Neuron (in vitro differentiated cells): ENCODE measurements around the gene SLC6A4.

Experiments
- H2AFZ ChIP-seq: one replicate; pipeline ENCODE4 v1.6.1; 2013; ENCODE audit warnings: low read depth, mild to moderate bottlenecking, inconsistent platforms, low read length, moderate library complexity
- H3K27me3 ChIP-seq: one replicate; pipeline ENCODE4 v1.6.1; 2013; ENCODE audit warnings: low read length; ENCODE audit not compliant: insufficient read depth
- H3K36me3 ChIP-seq: one replicate; pipeline ENCODE4 v1.6.1; 2013; ENCODE audit warnings: low read length; ENCODE audit not compliant: insufficient read depth
- H3K4me1 ChIP-seq: one replicate; pipeline ENCODE4 v1.6.1; 2013; ENCODE audit warnings: low read length; ENCODE audit not compliant: insufficient read depth
- H3K4me3 ChIP-seq: 2 replicates; pipeline ENCODE4 v1.5.1; 2013; ENCODE audit warnings: mild to moderate bottlenecking, low read length, moderate library complexity
- H3K9me3 ChIP-seq: one replicate; pipeline ENCODE4 v1.6.1; 2013; ENCODE audit warnings: low read length

The SLC6A4 gene

DNA sequence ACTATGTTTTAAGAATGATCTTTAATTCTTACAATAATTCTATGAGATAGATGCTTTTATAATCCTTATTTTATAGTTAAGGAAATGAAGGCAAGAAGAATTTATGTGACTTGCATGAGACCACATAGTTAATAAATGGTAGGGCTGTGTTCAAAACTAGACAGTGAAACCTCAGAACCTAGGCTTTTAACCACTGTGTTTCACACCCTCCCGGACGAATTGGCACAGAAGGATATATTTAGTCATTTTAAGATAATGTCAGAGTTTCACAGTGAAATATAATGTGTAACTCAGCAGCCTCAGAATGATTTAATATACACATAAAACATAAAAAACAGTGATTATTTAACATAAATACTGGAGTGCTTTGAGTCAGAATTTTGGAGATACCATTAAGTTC is 61.8 kb downstream of the SLC6A4 start:
- H3K36me3 ChIP-seq = peaks cover 52% of the 10 kb centered on the region

DNA sequence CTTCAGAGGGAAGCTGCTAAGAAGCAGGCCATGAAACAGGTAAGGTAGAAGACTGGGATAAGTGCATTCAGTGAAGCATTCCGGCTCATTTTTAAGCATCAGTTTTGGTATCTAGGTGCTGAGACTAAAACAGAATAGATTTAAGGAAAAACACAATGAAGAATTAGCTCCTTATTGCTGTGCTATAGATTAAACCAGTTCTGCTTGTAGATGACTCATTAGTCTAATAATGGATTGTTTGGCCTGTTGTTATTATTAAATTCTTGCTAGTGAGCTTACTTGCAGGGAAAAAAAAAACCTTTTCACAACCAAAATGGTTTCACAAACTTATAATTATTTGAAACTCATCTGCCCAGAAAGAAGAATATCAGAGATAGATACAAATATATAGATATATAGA is 62.9 kb downstream of the SLC6A4 start:
- Histone ChIP-seq H3K4me1 (no peaks in the 10 kb centered on the region), H3K36me3 (peaks cover 45% of the 10 kb centered on the region), H2AFZ (no peak overlapping the region), H3K27me3 (no peaks in the 10 kb centered on the region), H3K9me3 (no peaks in the 10 kb centered on the region), H3K4me3 (no peak overlapping the region)

More for the DNA sequence above, 61.8 kb downstream of the SLC6A4 start:
- no peaks in the 10 kb centered on the region for H3K9me3 ChIP-seq
- H3K4me1 ChIP-seq = no peaks in the 10 kb centered on the region
- no peak overlapping the region for H2AFZ ChIP-seq
- no peak overlapping the region for H3K4me3 ChIP-seq
- no peaks in the 10 kb centered on the region for H3K27me3 ChIP-seq

- Histone ChIP-seq H3K36me3 (peaks cover 37% of the 10 kb centered on the region), H2AFZ (no peak overlapping the region), H3K9me3 (no peaks in the 10 kb centered on the region), H3K4me3 (no peak overlapping the region), H3K27me3 (no peaks in the 10 kb centered on the region), H3K4me1 (no peaks in the 10 kb centered on the region)
Observed at GRCh38 chr17:30170415-30170987, 65.0 kb downstream of the SLC6A4 start.

- Histone ChIP-seq H3K9me3 (no peaks in the 10 kb centered on the region), H2AFZ (no peak overlapping the region), H3K27me3 (no peaks in the 10 kb centered on the region), H3K36me3 (peaks cover 14% of the 10 kb centered on the region), H3K4me3 (no peak overlapping the region), H3K4me1 (no peaks in the 10 kb centered on the region)
Observed at GRCh38 chr17:30165960-30166359, 69.5 kb downstream of the SLC6A4 start.

DNA sequence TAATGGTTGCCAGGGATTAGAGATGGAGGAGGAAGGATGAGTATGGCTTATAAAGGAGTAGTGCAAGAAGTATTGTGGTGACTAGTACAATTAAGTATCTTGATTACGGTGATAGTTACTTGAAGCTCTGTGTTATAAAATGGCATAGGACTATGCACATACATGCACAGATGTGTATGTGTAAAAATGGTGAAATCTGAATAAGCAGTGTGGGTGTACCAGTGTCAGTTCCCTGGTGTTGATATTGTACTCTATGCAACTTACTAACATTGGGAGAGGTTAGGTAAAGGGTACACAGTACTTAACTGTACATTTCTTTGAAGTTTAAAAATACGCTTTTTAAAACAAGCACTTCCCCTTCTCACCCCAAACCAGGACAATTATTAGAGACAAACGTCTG is 70.3 kb downstream of the SLC6A4 start:
- Histone ChIP-seq H3K36me3 (peaks cover 8% of the 10 kb centered on the region), H2AFZ (no peak overlapping the region), H3K4me1 (no peaks in the 10 kb centered on the region), H3K4me3 (no peak overlapping the region), H3K9me3 (peaks cover 4% of the 10 kb centered on the region), H3K27me3 (no peaks in the 10 kb centered on the region)

- no peak overlapping the region for H3K4me3 ChIP-seq
- no peaks in the 10 kb centered on the region for H3K27me3 ChIP-seq
- H2AFZ ChIP-seq = no peak overlapping the region
- H3K9me3 ChIP-seq = peaks cover 7% of the 10 kb centered on the region
- no peaks in the 10 kb centered on the region for H3K4me1 ChIP-seq
- peaks cover 11% of the 10 kb centered on the region for H3K36me3 ChIP-seq
Observed at GRCh38 chr17:30164531-30164930, 71.0 kb downstream of the SLC6A4 start.

GRCh38 chr17:30161601-30162000 is 73.9 kb downstream of the SLC6A4 start:
- Histone ChIP-seq H3K36me3 (peaks cover 17% of the 10 kb centered on the region), H2AFZ (no peak overlapping the region), H3K9me3 (peaks cover 8% of the 10 kb centered on the region), H3K27me3 (no peaks in the 10 kb centered on the region), H3K4me3 (no peak overlapping the region), H3K4me1 (no peaks in the 10 kb centered on the region)

GRCh38 chr17:30160419-30161172 is 74.9 kb downstream of the SLC6A4 start:
- H3K36me3 ChIP-seq = peaks cover 21% of the 10 kb centered on the region
- H2AFZ ChIP-seq = no peak overlapping the region

GRCh38 chr17:30158896-30159625 is 76.4 kb downstream of the SLC6A4 start:
- Histone ChIP-seq H3K36me3 (peaks cover 24% of the 10 kb centered on the region), H2AFZ (no peak overlapping the region), H3K4me1 (no peaks in the 10 kb centered on the region), H3K9me3 (peaks cover 8% of the 10 kb centered on the region), H3K27me3 (no peaks in the 10 kb centered on the region), H3K4me3 (no peak overlapping the region)

More at GRCh38 chr17:30160419-30161172, 74.9 kb downstream of the SLC6A4 start:
- H3K4me3 ChIP-seq = no peak overlapping the region
- H3K27me3 ChIP-seq = no peaks in the 10 kb centered on the region
- peaks cover 8% of the 10 kb centered on the region for H3K9me3 ChIP-seq
- H3K4me1 ChIP-seq = no peaks in the 10 kb centered on the region

- no peaks in the 10 kb centered on the region for H3K4me1 ChIP-seq
- H3K27me3 ChIP-seq = no peaks in the 10 kb centered on the region
- H3K36me3 ChIP-seq = peaks cover 35% of the 10 kb centered on the region
- H3K9me3 ChIP-seq = peaks cover 5% of the 10 kb centered on the region
- no peak overlapping the region for H2AFZ ChIP-seq
- no peak overlapping the region for H3K4me3 ChIP-seq
Observed at GRCh38 chr17:30155389-30155788, 80.1 kb downstream of the SLC6A4 start.

DNA sequence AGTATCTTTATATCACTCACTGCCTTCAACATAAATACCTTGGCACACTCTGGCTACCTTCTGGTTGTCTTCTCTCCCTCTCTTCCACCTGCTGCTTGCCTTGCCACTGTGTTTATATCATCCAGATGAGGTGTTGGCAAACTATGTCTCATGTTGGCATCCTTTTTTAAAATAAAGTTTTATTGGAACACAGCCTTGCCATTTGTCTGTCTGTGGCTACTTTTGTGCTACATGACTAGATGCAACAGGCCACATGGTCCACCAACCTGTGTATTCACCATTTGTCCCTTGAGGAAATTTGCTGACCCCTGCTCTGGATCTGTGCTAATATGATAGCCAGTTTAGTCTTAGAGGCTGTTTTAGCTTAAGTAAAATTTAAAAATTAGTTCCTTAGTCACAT is 82.0 kb downstream of the SLC6A4 start:
- H3K4me1 ChIP-seq = no peaks in the 10 kb centered on the region
- no peak overlapping the region for H3K4me3 ChIP-seq
- H3K27me3 ChIP-seq = no peaks in the 10 kb centered on the region
- peaks cover 33% of the 10 kb centered on the region for H3K36me3 ChIP-seq
- no peak overlapping the region for H2AFZ ChIP-seq
- no peaks in the 10 kb centered on the region for H3K9me3 ChIP-seq

- H3K4me1 ChIP-seq = no peaks in the 10 kb centered on the region
- H3K9me3 ChIP-seq = no peaks in the 10 kb centered on the region
- H3K4me3 ChIP-seq = no peak overlapping the region
- no peak overlapping the region for H2AFZ ChIP-seq
- no peaks in the 10 kb centered on the region for H3K27me3 ChIP-seq
- peaks cover 24% of the 10 kb centered on the region for H3K36me3 ChIP-seq
Observed at GRCh38 chr17:30151471-30151870, 84.0 kb downstream of the SLC6A4 start.

- H3K9me3 ChIP-seq = no peaks in the 10 kb centered on the region
- H2AFZ ChIP-seq = no peak overlapping the region
- peaks cover 19% of the 10 kb centered on the region for H3K36me3 ChIP-seq
- no peak overlapping the region for H3K4me3 ChIP-seq
- no peaks in the 10 kb centered on the region for H3K4me1 ChIP-seq
- no peaks in the 10 kb centered on the region for H3K27me3 ChIP-seq
Observed at GRCh38 chr17:30148376-30148775, 87.1 kb downstream of the SLC6A4 start.
